Stimulated activated CD4-positive, alpha-beta T cell treated with anti-CD3 and anti-CD28 coated beads, Interleukin-15, amount 100 ng/mL, for 48 hours (primary cell): ENCODE measurements around the gene JUNB.

Source experiments
- DNase-seq, 2 donors: peaks; one replicate each; pipeline ENCODE4 v3.0.0-alpha.2; 2020; ENCODE audit warnings: low read depth in 2 of 2

The JUNB gene

DNA sequence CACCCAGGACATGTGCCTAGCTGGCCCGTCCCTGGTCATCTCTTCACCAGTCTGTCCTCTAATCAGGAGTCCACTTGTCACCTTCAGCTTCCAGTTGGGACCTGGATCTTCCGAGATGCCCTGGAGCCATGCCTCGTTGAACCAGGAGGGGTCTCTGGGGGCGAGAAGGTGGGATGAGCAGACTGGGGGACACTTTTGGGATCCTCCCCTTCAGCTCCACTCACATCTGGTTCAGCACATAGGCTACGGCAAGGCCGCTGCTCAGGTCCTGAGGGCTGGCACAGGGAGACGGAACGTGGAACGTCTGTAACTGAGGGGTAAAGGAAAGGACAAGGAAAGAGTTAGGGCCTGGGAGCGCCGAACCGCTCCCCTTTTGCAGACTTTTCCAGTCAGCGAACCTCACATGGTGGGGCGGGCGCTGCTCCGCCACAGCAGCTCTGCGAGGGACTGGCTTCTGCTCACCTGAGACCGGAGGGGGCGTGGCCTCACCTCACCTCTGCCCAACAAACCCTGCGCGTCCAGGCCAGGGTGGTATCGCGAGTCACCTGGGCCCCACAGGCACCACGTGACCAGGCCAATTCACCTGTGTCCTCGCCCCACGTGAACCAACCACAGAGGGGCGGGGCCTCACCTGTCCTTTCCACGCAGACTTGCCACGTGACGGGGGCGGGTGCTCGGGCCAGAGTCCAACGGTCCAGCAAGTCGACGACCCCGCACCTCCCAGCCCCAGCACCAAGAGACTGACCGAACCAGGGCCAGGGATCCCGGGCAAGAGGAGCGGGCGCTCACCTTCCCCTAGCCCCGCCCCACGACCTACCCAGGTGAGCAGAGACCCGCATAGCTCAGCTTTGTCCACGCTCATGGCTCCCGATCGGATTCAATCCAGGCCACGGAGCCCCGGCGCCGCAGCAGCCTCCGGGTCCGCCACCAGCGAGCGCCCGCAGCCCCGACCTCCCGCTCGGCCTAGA is 16.4 kb upstream of the JUNB start, which contains the start of gene HOOK2:
Gene HOOK2, minus strand, starts transcription at position 965 of the 968 bp plus-strand sequence. Its CDS starts 103 bp downstream, at position 862.
- no peak for DNase-seq

DNA sequence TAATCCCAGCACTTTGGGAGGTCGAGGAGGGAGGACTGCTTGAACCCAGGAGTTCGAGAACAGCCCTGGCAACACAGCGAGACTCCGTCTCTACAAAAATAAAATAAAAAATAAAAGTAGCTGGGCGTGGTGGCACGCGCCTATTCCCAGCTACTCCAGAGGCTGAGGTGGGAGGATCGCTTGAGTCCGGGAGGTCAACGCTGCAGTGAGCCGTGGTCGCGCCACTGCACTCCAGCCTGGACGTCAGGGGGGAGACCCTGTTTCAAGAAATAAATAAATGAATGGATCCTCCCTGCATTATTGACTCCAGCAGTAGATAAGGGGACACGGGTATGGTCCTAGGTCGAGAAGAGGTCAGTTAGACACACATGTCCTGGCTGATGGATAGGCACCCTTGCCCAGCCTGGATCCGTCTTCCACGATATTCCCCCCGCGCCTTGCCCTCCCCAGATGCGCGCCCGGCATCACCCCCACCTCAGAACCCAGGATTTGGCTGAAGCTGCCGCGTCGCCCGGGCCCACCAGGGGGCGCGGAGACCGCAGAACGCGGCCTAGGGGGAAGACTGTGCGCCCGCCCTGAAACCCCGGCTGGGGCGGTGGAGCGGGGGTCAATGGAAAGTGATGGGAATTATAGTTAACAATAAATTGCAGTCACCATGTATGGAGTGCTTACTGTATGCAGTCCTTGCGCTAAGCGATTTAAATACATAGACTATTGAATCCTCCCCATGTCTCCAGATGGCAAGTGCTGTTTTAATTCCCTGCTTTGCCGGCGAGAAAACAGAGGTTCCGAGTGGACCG is 13.9 kb upstream of the JUNB start:
- peak in 1 of 2 donors; percentile 83 for DNase-seq

DNA sequence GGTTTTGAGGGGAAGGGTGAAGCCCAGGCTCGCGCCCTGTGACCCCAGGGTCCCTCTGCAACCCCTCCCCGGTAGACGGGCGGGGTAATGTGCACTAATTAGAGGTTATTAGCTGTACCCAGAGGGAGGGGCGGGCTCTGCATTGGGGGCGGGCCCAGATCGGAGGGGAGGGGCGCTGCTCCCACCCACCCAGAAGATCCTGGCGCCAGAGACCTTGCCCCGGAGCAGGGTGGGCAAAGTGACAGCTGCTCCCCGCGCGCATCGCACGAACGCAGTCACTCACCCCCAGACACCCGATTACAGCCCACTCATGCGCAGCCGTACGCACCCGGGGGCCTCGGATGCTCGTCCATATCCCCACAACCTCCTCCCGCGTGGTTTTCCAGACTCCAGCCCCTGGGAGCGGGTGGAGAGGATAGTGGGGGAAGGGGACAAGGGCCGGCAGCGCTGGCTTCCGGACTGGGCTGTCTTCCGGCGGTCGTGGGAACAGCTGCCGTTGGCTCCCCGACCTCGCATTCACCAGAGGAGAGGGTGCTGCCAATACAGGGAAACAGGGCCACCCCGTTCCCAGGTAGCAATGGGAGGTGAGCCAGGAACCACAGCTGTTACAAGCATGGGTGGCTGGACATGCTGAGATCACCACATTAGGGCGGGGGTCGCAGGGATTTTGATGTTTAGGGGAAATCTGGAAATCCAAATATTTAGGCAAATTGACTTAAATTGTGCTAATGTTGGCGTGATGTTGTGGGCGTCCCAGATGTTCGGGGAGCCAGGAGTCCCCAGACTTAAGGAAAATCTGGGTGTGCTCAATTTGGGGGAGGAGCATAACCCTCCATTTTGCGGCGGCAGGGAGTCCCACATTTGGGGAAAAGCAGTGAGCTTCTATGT is 13.0 kb upstream of the JUNB start:
- DNase-seq = no peak

DNA sequence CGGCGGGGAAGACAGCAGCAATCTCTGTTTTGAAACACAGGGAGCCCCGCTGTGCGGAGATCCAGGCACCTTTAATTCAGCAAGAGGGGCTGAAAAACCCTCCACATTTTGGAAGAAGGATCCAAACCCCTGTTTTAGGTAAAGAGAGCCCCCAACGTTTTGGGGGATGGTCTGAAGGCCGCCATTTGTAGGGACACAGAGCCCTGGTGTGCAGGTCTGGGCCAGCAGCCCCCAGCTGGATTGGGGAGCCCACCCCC is 12.5 kb upstream of the JUNB start:
- no peak for DNase-seq

DNA sequence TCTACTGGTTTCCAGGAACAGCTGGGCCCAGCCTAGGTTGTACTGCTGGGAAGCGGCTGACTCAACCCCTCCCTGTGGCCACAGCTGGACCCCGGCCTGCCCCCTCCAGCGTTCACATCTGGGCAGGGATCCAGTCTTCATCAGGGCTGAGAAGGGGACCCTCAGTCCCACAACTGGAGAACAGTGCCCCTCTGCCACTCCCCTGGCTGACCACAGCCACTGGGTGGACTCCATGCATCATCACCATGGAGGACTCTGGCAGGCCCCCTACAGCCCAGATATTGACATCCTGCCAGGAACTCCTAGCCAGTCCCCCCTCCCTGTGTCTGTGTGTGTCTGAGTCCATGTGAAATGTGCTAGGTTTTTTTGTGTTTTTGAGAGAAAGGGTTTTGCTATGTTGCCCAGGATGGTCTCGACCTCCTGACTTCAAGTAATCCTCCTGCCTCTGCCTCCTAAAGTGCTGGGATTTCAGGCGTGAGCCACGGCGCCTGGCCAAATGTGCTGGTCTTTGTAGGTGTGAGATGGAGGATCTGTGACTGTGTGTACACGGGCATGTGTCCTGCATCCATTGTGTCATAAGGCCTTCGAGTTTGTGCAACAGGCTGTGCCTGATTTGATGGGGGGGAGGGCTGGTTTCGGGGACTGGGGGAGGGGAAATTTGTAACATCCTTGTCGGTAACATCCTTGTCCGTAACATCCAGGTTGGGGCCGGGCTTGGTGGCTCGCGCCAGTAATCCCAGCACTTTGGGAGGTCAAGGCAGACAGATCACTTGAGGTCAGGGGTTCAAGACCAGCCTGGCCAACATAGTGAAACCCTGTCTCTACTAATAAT is 11.9 kb upstream of the JUNB start:
- DNase-seq = no peak

DNA sequence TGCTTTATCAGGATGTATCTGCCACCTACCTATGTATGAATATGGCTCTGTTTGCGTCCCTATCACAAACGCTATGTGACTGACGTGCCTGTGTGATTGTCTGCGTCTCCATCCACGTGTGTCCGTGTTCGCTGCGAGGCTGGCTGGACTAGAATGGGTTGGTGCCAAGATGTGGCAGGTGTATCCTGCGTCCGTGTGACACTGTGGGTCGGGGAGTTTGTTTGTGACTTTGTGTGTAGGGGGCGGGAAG is 9.2 kb upstream of the JUNB start:
- no peak for DNase-seq

DNA sequence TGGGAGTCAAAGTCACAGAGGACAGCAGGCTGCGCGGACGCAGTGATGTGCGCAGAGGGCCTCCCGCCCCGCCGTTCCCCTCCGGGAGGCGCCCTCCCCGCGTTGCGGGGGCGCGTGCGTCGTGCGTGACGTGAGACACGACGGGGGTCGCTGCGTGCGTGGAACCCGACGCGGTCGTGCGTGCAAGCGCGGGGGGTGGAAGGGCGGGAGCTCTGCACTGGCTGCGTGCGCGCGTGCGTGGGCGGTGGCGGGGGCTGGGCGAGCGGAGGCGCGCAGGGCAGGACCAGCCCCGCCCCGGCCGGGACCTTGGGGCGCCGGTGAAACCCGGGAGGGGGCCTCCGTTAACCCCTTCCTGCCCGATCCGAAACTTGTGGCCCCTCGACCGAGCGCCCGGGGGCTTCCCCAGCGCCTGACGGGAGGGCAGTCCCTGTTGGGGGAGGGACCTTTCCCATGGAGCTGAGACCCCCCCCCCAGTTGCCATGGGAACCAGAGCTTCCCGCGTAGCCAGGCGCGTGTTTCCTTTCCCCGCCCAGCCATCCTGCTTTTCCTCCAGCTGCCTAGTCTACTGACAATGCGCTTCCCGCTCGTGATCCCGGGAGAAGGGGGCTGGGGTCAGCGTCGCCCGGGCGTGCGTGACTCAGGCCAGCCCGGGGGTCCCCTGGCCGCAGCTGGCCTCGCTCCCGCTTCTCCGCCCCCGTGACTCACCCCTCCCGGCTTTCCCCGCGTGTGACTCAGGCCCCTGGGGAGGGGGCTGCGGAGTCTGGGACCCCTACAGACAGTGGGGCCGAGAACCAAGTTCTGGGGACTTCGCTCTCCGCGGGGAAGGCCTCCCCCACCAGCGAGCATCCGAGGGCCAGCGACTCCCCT is 8.6 kb upstream of the JUNB start:
- peak; percentile 80 to 86 for DNase-seq

DNA sequence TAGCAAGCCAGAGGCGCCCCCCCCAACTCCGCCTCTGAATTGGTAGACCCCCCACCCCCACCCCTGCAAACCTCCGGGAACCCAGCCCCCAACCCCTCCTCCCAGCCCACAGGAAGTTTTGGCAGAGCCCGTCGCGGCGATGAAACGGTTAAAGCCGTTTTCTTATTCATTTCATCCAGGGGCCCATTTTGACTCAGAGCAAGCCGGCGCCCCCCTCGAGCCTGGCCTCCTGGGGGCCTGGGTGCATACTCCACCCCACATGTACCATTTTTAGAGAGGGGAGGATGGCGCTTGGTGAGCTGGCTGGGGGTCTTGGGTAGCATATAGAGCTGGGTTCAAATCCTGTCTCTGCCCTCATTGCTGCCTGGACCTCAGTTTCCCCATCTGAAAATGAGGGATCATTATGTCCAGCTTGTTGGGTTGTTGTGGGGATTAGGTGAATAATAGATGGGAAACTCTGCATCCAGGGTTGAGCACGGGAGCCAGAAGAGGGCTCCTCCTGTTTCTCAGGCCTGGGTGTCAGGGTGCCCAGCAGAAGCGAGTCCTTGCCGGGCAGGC is 7.9 kb upstream of the JUNB start:
- peak; percentile 67 to 78 for DNase-seq

DNA sequence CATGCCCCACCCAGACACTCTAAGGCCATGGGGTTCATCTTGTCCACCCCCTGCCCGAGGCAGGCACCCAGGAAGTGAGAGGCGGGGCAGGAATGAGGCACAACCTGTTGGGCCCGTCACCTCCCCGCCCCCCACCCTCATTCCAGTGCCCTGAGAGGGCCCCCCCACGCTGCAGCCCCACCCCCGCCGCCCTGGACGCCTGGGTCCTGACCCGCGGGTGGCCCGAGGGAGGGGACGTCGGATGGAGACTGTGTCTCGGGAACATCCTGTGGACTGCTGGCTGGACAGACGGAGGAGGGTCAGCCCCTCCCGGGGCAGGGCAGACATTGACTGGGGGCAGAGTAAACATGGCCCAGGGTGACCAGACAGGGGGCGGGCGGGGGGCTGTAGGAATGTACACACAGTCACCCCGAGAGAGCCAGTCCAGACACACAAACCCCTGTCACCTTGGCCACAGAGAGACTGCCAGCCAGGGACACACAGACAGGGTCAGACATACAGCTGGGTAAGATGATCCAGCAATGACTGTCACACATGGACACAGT is 7.4 kb upstream of the JUNB start:
- DNase-seq = no peak

DNA sequence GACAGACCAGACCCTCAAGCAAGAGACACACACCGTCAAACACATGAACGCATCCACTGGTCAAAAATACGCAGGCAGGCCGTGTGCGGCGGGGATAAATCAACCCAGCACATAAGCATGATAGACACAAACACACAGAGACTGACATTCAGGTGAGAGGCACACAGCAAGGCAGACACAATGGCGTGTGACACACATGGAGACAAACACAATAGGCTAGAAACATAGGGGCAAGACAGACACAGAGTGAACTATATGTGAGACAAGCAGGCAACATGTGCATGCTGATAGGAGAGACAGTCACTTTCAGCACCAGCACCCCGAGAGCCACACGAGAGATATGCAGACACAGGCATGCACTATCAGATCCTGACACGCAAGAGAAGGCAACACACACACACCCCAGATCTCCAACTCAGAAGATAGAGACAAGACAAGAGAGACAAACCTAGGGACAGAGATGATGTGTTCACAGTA is 6.9 kb upstream of the JUNB start:
- no peak for DNase-seq

DNA sequence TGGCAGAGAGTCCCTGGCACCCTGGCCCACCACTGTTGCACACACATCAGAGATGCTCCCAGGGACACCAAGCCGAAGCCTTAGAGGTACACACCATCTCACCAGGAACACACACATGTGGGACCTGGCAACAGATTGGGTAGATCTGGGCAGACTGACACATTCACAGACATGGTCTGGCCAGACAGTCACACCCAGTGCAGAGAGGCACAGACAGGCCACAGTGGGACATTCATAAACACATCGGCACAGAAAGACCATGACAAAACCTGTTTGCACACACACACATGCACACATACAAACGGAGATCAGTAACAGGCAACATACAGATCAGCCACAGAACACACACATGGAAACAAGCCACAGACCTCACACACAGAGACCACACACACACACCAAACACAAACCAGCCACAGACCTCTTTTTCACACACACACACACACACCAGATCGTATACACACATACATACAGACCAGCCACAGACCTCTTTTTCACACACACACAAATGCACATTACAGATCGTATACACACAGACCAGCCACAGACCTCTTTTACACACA is 6.3 kb upstream of the JUNB start:
- DNase-seq = no peak

DNA sequence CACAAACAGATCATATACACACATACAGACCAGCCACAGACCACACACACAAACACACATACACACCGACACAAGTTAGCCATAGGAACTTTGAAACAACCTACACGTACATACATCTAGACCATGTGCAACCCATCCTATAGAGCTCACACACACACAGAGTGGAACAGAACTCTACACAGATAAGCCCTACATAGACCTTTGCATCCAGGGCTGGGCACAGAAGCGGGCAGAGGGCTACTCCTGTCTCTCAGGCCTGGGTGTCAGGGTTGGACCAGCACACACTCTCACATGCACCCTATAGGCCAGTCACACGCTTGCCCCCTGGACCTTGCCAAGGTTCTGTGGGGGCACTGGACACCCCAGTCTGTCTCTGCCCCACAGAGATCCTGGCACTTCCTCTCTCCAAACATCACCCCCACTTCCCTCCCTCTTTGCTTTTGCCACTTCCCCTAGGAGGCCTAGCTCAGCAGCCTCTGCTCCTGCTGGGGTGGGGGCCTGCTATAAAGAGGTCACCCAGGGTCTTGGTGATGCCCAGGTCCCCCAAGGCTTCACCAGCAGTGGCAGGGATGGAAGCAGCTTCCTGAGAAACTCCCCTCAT is 5.8 kb upstream of the JUNB start:
- DNase-seq = no peak

DNA sequence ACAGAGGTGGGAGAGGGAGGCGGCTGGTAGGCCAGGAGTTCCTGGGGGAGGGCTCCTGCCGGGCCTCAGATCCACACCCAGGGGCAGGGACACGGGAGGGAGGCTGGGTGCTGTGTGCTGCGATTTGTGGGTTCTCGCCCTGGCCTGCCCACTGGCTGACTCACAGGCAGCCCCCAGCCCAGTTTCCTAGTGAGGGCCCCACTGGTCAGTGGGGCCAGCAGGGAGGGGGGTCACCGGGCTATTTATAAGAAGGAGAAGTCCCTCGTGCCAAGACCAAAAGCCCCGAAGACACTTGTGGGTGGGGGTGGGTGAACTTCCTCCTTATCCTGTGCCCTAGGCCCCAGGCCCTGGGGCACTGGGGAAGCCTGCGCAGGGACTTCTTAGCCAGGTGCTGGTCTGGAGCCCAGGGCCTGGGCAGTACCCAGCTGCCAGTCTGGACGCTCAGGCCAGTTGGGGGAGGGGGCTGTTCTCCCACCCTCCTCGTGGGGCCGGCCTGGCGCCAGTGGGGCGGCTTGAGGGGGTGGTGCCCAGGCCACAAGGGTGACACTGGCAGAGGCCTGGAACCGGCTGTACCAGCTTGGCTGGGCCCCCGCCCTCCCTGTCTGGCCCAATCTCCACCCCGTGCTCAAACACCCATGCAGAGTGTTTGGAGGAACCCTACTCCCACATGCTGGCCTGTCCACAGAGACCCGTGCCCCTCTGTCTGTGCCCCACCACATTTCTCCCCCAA is 5.0 kb upstream of the JUNB start:
- DNase-seq = no peak

DNA sequence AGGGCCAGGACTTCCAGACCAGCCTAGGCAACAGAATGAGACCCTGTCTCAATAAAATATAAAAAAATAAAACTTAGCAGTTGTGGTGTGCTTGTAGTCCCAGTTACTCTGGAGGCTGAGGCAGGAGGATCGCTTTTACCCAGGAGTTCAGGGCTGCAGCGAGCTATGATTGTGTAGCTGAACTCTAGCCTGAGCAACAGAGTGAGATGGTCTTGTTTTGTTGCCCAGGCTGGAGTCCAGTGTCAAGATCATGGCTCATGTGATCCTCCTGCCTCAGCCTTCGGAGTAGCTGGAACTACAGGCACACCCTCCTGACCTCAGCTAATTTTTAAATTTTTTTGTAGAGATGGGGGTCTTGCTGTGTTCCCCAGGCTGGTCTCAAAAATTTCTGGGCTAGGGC is 4.3 kb upstream of the JUNB start:
- no peak for DNase-seq

DNA sequence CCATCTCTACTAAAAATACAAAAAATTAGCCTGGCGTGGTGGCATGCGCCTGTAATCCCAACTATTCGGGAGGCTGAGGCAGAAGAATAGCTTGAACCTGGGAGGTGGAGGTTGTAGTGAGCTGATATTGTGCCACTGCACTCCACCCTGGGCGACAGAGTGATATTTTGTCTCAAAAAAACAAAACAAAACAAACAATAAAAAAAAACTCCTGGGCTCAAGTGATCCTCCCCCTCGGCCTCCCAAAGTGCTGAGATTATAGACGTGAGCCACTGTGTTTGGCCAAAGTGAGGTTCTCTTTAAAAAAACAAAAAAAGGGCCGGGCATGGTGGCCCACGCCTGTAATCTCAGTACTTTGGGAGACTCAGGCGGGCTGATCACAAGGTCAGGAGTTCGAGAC is 3.8 kb upstream of the JUNB start:
- DNase-seq = no peak

DNA sequence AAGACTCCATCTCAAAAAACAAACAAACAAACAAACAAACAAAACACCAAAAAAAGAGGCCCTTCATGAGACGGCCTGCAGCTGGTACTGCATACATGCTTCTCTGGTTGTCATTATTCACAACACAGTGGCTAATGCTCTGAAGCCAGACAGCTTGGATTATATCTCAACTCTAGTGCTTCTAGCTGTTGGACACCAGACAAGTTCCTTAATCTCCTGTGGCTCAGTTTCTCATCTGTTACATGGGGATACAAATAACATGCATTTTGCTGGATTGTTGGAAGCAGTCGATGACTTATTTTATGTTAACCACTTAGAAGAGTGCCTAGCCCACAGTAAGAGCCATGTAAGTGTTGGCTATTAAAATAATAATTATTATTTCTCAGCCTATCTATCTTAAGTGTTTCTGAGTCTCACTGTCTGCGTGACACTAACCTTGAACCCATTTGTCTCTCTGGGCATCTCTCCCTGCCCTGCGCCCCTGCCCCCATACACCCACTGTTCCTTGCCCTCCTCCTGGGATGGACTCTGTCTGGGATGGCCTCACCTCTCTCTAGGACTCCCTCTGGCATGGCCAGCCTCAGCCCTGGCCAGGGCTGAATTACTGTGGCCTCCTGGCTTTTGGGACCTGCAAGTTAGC is 3.1 kb upstream of the JUNB start:
- no peak for DNase-seq

DNA sequence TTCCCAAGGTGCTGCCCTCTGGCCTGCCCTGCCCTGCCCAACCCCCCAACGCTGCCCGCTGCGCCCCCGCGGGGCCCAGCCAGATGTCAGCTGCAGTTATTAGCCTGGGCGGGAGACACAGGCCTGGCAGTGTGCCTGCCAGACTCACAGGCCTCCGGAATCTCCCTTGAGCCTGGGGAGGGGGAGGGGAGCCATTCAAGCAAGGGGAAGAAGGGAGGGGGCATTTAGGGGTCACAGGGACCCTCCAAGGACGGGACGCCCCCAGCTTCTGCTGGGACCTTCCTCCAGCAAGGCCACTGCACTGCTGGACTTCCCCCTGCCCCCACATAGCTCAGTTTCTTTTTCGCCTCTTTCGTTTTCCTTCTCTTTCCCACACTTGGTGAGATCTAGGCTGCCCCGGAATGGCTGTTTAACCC is 2.6 kb upstream of the JUNB start:
- no peak for DNase-seq
